Colonic mucosa (tissue), 4 donors: ENCODE results near the gene SHISA6. TPM values are rescaled to one million over a fixed set of nuclear protein-coding genes. Genes with fewer than 3 reads are reported as not detected.
"Not testable (repeated sequence)": the region's sequence is repeated elsewhere in the genome, so short reads cannot be mapped to it uniquely, and the experiment has no call there.

Experiments used
- DNase-seq: peaks from one replicate; pipeline ENCODE4 v3.0.0-alpha.2; 2020
- H3K27ac ChIP-seq: fragments of 200-600 bp; one replicate; pipeline ENCODE4 v1.8.0; 2021
- H3K27me3 ChIP-seq: fragments of 200-600 bp; one replicate; pipeline ENCODE4 v1.8.0; 2021
- H3K36me3 ChIP-seq: fragments of 200-600 bp; one replicate; pipeline ENCODE4 v1.8.0; 2021
- H3K4me1 ChIP-seq: fragments of 200-600 bp; one replicate; pipeline ENCODE4 v1.8.0; 2021; ENCODE audit warnings: mild to moderate bottlenecking
- H3K4me3 ChIP-seq: fragments of 200-600 bp; one replicate; pipeline ENCODE4 v1.8.0; 2021
- H3K9ac ChIP-seq, 2 donors: one replicate each; pipeline ENCODE4 v1.7.0; 2013; ENCODE audit warnings: control low read depth in 2 of 2, low read depth in 2 of 2, low read length in 2 of 2
- H3K9me3 ChIP-seq: fragments of 200-600 bp; one replicate; pipeline ENCODE4 v1.8.0; 2021
- CTCF ChIP-seq: fragments of 200-600 bp; IDR thresholded peaks from one replicate; pipeline ENCODE4 v1.8.0; 2022; ENCODE audit warnings: antibody characterized with exemption, mild to moderate bottlenecking
- intact Hi-C: fragments of 100-400 bp; cut with DNase I; formaldehyde crosslinking; loops from one replicate; pipeline ENCODE4 v1.14.1; 2022
- total RNA-seq, 2 donors: library from RNA; stranded (reverse); fragmentation: NEBNext Ultra II Directional in 1 of 2; extraction: Animal tissue kit (Norgen Biotek cat#: 25700) in 1 of 2; gene quantifications; one replicate each; pipeline ENCODE4 v1.2.1, GENCODE V29; 2021
- donor health status: healthy.
- donor health status: DM: no; HTN: no; CAD: no.
- donor health status: DM: no; HTN: no; CAD: no.

SHISA6 gene
- total RNA-seq, 2 donors from 2014 or later, result 0.45 to 0.59 TPM

GRCh38 chr17:11305524-11305923 is 64.5 kb downstream of the SHISA6 start:
- Histone ChIP-seq H3K4me1 (no peaks in the 10 kb centered on the region), H3K9me3 (no peaks in the 10 kb centered on the region), H3K27me3 (no peaks in the 10 kb centered on the region), H3K9ac (no peak overlapping the region), H3K27ac (no peak overlapping the region), H3K36me3 (no peaks in the 10 kb centered on the region), H3K4me3 (no peak overlapping the region)
- DNase-seq, result no peak
- no peak for TF ChIP-seq CTCF
- intact Hi-C loops, result no loop called here

- TF ChIP-seq CTCF, result no peak
- Histone ChIP-seq H3K27ac (no peak overlapping the region), H3K36me3 (no peaks in the 10 kb centered on the region), H3K9ac (no peak overlapping the region), H3K27me3 (no peaks in the 10 kb centered on the region), H3K9me3 (no peaks in the 10 kb centered on the region), H3K4me1 (no peaks in the 10 kb centered on the region), H3K4me3 (no peak overlapping the region)
- intact Hi-C loops, result no loop called here
- no peak for DNase-seq
These were observed 67.5 kb downstream of the SHISA6 start for GRCh38 chr17:11308531-11308930.

GRCh38 chr17:11309033-11309432 is 68.0 kb downstream of the SHISA6 start:
- no peak for TF ChIP-seq CTCF
- Histone ChIP-seq H3K9me3 (no peaks in the 10 kb centered on the region), H3K4me1 (no peaks in the 10 kb centered on the region), H3K9ac (no peak overlapping the region), H3K27me3 (no peaks in the 10 kb centered on the region), H3K4me3 (no peak overlapping the region), H3K36me3 (no peaks in the 10 kb centered on the region), H3K27ac (no peak overlapping the region)
- no peak for DNase-seq
- intact Hi-C loops, result no loop called here

GRCh38 chr17:11309850-11310249 is 68.8 kb downstream of the SHISA6 start:
- H3K36me3 ChIP-seq, result no peaks in the 10 kb centered on the region
- no peak overlapping the region for H3K9ac ChIP-seq
- H3K27me3 ChIP-seq, result no peaks in the 10 kb centered on the region
- H3K27ac ChIP-seq, result no peak overlapping the region
- TF ChIP-seq CTCF, result no peak
- no peaks in the 10 kb centered on the region for H3K4me1 ChIP-seq
- intact Hi-C loops, result no loop called here
- no peak for DNase-seq
- no peaks in the 10 kb centered on the region for H3K9me3 ChIP-seq
- no peak overlapping the region for H3K4me3 ChIP-seq

GRCh38 chr17:11316451-11316850 is 75.4 kb downstream of the SHISA6 start:
- H3K36me3 ChIP-seq, H3K4me1 ChIP-seq, DNase-seq, H3K4me3 ChIP-seq, intact Hi-C loops, H3K27me3 ChIP-seq, H3K9ac ChIP-seq, H3K27ac ChIP-seq, H3K9me3 ChIP-seq: not testable (repeated sequence)

DNA sequence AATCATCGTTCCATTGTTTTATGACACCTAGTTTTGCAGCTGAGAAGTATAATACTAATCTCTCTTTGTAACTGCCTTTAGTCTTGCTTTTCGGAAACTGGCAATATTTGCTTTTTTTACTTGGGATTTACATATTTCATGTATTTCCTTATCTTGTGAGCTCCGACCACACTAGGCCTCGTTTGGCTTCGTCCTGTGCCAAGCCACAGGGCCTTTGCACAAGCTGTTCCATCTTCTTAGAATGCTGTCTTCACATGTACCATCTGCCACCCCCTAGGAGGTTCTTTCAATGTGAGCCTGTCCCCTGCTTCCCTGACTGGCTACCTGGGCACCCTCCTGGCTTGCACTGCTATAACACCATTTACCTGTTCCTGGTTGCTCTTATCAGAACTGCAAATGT is 77.2 kb downstream of the SHISA6 start:
- Histone ChIP-seq H3K4me1 (no peaks in the 10 kb centered on the region), H3K36me3 (no peaks in the 10 kb centered on the region), H3K9ac (no peak overlapping the region), H3K4me3 (no peak overlapping the region), H3K27me3 (no peaks in the 10 kb centered on the region), H3K27ac (no peak overlapping the region), H3K9me3 (no peaks in the 10 kb centered on the region)
- TF ChIP-seq CTCF, result no peak
- intact Hi-C loops, result no loop called here
- no peak for DNase-seq
